Limb (tissue), 2 donors: Measurements from ENCODE around the gene ZSCAN31.

ENCODE experiments used
- DNase-seq, 2 donors: peaks; one replicate each; pipeline ENCODE4 v3.0.0-alpha.2; 2016; ENCODE audit errors: extremely low spot score in 2 of 2

The ZSCAN31 gene

GRCh38 chr6:28353981-28354676 is 18.2 kb upstream of the ZSCAN31 start:
- no peak for DNase-seq

DNA sequence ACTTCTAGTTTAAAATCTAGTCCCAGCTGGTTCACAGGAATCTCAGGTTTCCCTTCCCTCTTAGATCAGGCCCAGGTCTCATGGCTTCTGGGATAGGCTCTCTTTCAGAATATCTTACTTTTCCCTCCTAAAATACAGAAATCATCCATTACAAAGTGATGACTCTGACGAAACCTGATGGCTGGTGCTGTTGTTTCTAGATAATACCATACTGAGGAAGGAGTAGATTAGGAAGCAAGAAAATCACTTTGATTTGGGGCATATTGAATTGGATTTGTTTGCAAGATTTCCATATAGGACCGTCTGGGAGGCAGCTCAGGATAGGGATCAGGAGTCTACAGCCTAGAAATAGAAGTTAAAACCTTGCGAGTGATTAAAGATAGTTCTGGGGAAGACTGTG is 17.4 kb upstream of the ZSCAN31 start:
- DNase-seq: no peak

DNA sequence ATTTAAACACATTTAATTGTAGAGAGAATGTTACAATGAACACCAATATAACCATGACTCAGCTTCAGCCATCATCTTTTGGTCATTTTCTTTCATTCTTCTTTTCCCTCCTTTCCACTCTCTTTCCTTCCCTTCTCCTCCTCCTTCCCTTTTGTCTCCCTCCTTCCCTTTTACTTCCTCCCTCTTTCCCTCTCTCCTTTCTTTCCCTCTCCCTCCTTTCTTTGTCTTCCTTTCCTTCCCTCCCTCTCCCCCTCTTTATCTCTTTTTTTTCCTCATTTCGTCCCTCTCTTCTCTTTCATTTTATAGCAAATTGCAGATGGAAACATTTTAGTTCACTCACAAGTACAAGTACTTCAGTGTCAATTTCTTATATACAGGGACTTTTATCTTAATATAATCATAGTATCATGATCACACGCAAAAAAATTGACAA is 15.6 kb upstream of the ZSCAN31 start:
- no peak for DNase-seq

- DNase-seq: no peak
These were observed 15.1 kb upstream of the ZSCAN31 start for GRCh38 chr6:28351087-28351486.

DNA sequence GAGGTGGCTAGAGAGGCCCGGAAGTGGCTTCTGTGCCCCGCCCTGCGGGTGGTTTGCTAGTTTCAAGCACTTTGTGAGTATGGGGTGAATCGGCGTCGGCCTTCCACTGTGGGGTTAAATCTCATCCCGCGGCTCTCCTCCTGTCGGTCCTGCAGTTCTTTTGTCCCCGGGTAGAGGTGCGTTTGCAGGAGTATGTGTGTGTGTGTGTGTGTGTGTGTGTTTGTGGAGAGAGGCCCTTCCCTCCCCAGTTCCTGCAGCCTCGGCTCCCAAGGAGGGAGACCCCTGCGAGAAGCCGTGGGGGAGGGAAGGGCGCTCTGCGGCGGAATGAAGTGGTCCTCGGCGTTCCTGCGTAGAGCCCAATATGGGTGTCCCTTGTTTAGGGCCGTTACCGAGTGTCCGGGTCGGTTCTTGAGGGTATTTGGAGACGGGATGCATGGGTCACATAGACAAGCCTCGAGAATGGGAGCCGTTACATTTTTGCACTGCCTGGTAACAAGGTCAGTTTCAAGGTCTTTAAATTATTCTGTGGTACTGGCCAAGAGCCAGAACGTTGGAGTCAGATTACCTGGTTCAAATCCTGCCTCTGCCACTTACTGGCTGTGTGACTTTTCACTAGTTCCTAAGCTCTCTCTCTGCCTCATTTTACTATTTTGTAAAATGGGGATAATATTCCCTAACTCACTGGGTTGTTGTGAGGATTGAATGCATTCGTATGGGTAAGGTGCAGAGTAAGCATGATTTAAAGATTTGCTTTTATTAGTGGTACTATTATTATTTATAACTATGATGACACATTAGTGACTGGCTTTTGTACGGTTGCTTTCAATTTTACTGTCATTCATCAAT is 14.2 kb upstream of the ZSCAN31 start, which contains the start of gene ZKSCAN3:
TSS of gene ZKSCAN3 (plus strand) at position 56 of the 846 bp plus-strand sequence. CDS start 9,640 bp downstream, outside the sequence.
- DNase-seq: peak; percentile 87

DNA sequence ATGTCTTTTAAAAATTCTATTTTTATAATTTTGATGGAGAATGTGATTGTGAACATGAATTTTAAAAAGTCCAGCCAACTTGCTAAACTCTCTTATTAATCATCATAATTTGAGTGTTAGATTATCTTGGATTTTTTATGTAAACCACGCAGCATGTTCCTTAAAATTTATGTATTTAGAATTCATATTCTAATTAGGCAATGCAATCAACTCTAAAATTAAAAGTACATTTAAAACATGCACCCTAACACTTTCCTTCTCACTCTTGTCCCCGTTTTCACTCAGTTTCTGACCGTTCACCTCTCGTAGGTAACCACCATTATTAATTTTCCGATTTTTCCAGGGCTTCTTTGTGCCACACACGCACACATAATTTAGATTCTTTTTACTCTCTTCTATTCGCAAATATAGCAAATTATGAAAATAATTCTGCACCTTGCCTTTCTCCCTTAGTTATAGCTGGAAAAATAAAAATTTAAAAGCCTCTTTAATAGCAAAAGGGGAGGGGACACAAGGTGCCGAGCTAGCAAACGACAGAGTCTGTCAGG is 13.5 kb upstream of the ZSCAN31 start:
- no peak for DNase-seq

- DNase-seq: no peak
These were observed 11.2 kb upstream of the ZSCAN31 start for GRCh38 chr6:28347119-28347518.

- no peak for DNase-seq
These were observed 9.3 kb upstream of the ZSCAN31 start for GRCh38 chr6:28345201-28345600.

- no peak for DNase-seq
These were observed 8.1 kb upstream of the ZSCAN31 start for GRCh38 chr6:28343898-28344677.

- DNase-seq: no peak
These were observed 4.6 kb upstream of the ZSCAN31 start for GRCh38 chr6:28340310-28341095.

DNA sequence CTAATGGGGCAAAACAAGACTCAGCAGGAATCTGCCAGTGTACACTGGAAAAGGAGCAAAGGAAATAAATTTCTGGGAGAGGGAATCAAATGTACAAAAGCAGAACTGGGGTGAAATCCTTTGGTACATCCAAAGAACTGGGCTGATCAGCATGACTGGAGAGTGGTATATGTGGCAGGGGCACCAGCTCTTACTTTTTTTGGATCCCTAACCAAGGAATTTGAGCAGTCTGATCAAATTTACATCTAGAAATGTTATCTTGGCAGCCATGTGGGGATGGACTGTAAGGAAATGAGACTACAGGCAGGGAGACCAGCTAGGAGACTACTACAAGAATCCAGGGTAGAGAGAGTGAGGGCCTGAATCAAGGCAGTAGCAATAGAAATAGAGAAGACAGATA is 1.2 kb upstream of the ZSCAN31 start:
- no peak for DNase-seq

GRCh38 chr6:28336284-28337120 is 554 bp upstream of the ZSCAN31 start:
- DNase-seq: peak in 1 of 2 donors; percentile 72

- DNase-seq: no peak
These were observed 846 bp downstream of the ZSCAN31 start for GRCh38 chr6:28335040-28335563.

GRCh38 chr6:28334286-28335039 is 1.5 kb downstream of the ZSCAN31 start:
- DNase-seq: no peak

DNA sequence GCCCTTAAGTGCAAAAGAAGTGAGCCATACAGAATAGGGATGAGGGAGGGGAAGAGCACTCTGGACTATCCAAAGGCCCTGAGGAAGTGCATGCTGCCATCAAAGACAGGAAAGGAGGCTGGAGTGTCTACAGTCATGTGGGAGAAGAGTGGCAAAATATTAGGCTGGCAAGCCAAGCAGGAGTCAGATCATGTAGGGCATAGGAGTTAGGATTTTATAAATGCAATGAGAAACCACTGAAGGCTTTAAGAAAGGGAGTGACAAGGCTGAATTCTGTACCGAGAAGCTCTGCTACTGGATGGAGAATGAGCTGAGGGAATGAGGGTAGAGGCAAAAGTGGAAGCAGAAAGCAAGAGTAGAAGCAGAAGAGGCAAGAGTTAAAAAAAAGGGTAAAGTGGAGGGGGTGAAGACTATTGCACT is 2.3 kb downstream of the ZSCAN31 start:
- DNase-seq: no peak

GRCh38 chr6:28333047-28333446 is 2.9 kb downstream of the ZSCAN31 start:
- DNase-seq: no peak

GRCh38 chr6:28330041-28330440 is 5.9 kb downstream of the ZSCAN31 start:
- no peak for DNase-seq

GRCh38 chr6:28326371-28326948 is 9.5 kb downstream of the ZSCAN31 start:
- DNase-seq: no peak
